Large intestine (tissue), 12 donors: Measurements from ENCODE around the gene ASXL1. TPM values are rescaled to one million over a fixed set of nuclear protein-coding genes. Genes with fewer than 3 reads are reported as not detected.

Experiments used
- DNase-seq, 2 donors: peaks; one replicate each; pipeline versions ENCODE4 v3.0.0 to v3.0.0-alpha.2; 2013
- H3K27ac ChIP-seq: one replicate; pipeline ENCODE4 v1.5.1; 2013; ENCODE audit warnings: low read length
- H3K27me3 ChIP-seq: 2 replicates; pipeline ENCODE4 v1.6.1; 2013; ENCODE audit warnings: low read length; ENCODE audit not compliant: control insufficient read depth, insufficient read depth
- H3K36me3 ChIP-seq: 2 replicates; pipeline ENCODE4 v1.6.1; 2013; ENCODE audit warnings: low read length; ENCODE audit not compliant: control insufficient read depth, insufficient read depth
- H3K4me1 ChIP-seq: one replicate; pipeline ENCODE4 v1.6.1; 2013; ENCODE audit warnings: low read length; ENCODE audit not compliant: control insufficient read depth, insufficient read depth
- H3K4me3 ChIP-seq: one replicate; pipeline ENCODE4 v1.5.1; 2013; ENCODE audit warnings: low read length
- H3K9me3 ChIP-seq: one replicate; pipeline ENCODE4 v1.6.1; 2013; ENCODE audit warnings: mild to moderate bottlenecking, low read depth, low read length, moderate library complexity; ENCODE audit not compliant: control insufficient read depth
- WGBS: methylation state at CpG from one replicate; pipeline ENCODE4 v1.1.5; 2013; ENCODE audit warnings: low lambda C conversion rate; ENCODE audit not compliant: insufficient coverage; 5-methylcytosine and 5-hydroxymethylcytosine counted together
- long read RNA-seq, 11 donors: transcript quantifications; one replicate each; lab custom pipeline, GENCODE V29; 2026
- polyA plus RNA-seq: library from polyadenylated mRNA; unstranded; fragments of 120-200 nt; gene quantifications from one replicate; pipeline ENCODE4 v1.2.1, GENCODE V29; 2013

ASXL1 gene
- polyA plus RNA-seq = 69.3 TPM
- long read RNA-seq, donor 1 = 0 reads
- long read RNA-seq, donor 2, full-length matches to known transcripts = 5 of 27 reads
- long read RNA-seq, donor 2, partial matches to known transcripts = 22 of 27 reads
- long read RNA-seq, donor 2, other reads (novel, unspliced or antisense) = 0 of 27 reads
- long read RNA-seq, donor 3, full-length matches to known transcripts = 2 of 8 reads
- long read RNA-seq, donor 3, partial matches to known transcripts = 6 of 8 reads
- long read RNA-seq, donor 3, other reads (novel, unspliced or antisense) = 0 of 8 reads
- long read RNA-seq, donor 4 = 0 reads
- long read RNA-seq, donor 5 = 0 reads
- long read RNA-seq, donor 6, full-length matches to known transcripts = 3 of 3 reads
- long read RNA-seq, donor 6, partial matches to known transcripts = 0 of 3 reads
- long read RNA-seq, donor 6, other reads (novel, unspliced or antisense) = 0 of 3 reads
- long read RNA-seq, donor 7, full-length matches to known transcripts = 1 of 1 reads
- long read RNA-seq, donor 7, partial matches to known transcripts = 0 of 1 reads
- long read RNA-seq, donor 7, other reads (novel, unspliced or antisense) = 0 of 1 reads
- long read RNA-seq, donor 8, full-length matches to known transcripts = 5 of 5 reads
- long read RNA-seq, donor 8, partial matches to known transcripts = 0 of 5 reads
- long read RNA-seq, donor 8, other reads (novel, unspliced or antisense) = 0 of 5 reads
- long read RNA-seq, donor 9, full-length matches to known transcripts = 1 of 1 reads
- long read RNA-seq, donor 9, partial matches to known transcripts = 0 of 1 reads
- long read RNA-seq, donor 9, other reads (novel, unspliced or antisense) = 0 of 1 reads
- long read RNA-seq, donor 10, full-length matches to known transcripts = 4 of 10 reads
- long read RNA-seq, donor 10, partial matches to known transcripts = 0 of 10 reads
- long read RNA-seq, donor 10, other reads (novel, unspliced or antisense) = 6 of 10 reads
- long read RNA-seq, donor 11, full-length matches to known transcripts = 2 of 2 reads
- long read RNA-seq, donor 11, partial matches to known transcripts = 0 of 2 reads
- long read RNA-seq, donor 11, other reads (novel, unspliced or antisense) = 0 of 2 reads

- peak within 1 kb of the TSS; percentile 91 for H3K4me3 ChIP-seq
- WGBS = 0% methylated on average over 1 of the region's 83 CpGs
- no peaks in the 10 kb centered on the region for H3K9me3 ChIP-seq
- H3K27ac ChIP-seq = peak within 1 kb of the TSS; percentile 91
- H3K4me1 ChIP-seq = peaks cover 9% of the 10 kb centered on the region
- H3K36me3 ChIP-seq = no peaks in the 10 kb centered on the region
- DNase-seq = peak; percentile 97 to 98
- H3K27me3 ChIP-seq = no peaks in the 10 kb centered on the region
These were observed at the start of gene ASXL1 for GRCh38 chr20:32357869-32358631. TSS of gene ASXL1 (plus strand) at chr20:32358331. CDS start at chr20:32358776, 445 bp downstream.

GRCh38 chr20:32312718-32313424 is 45.3 kb upstream of the ASXL1 start:
- H3K36me3 ChIP-seq = peaks cover 56% of the 10 kb centered on the region
- no CpG with 5 or more reads among the region's 3 CpGs for WGBS
- peaks cover 10% of the 10 kb centered on the region for H3K4me1 ChIP-seq
- no peak overlapping the region for H3K4me3 ChIP-seq
- H3K27ac ChIP-seq = peak overlapping the region; percentile 47
- peak in 1 of 2 donors; percentile 60 for DNase-seq
- H3K9me3 ChIP-seq = no peaks in the 10 kb centered on the region
- no peaks in the 10 kb centered on the region for H3K27me3 ChIP-seq

- DNase-seq = no peak
- Histone ChIP-seq H3K27ac (no peak overlapping the region), H3K36me3 (peaks cover 58% of the 10 kb centered on the region), H3K4me1 (peaks cover 10% of the 10 kb centered on the region), H3K4me3 (no peak overlapping the region), H3K27me3 (no peaks in the 10 kb centered on the region), H3K9me3 (no peaks in the 10 kb centered on the region)
- no CpG with 5 or more reads among the region's 1 CpG for WGBS
These were observed 43.4 kb upstream of the ASXL1 start for GRCh38 chr20:32314768-32315167.

GRCh38 chr20:32315399-32315798 is 42.7 kb upstream of the ASXL1 start:
- Histone ChIP-seq H3K27ac (no peak overlapping the region), H3K36me3 (peaks cover 52% of the 10 kb centered on the region)
- WGBS = no CpG with 5 or more reads among the region's 3 CpGs

GRCh38 chr20:32315891-32316290 is 42.2 kb upstream of the ASXL1 start:
- no peak overlapping the region for H3K27ac ChIP-seq
- peaks cover 10% of the 10 kb centered on the region for H3K4me1 ChIP-seq
- no peak overlapping the region for H3K4me3 ChIP-seq
- no peaks in the 10 kb centered on the region for H3K9me3 ChIP-seq
- peaks cover 48% of the 10 kb centered on the region for H3K36me3 ChIP-seq
- H3K27me3 ChIP-seq = no peaks in the 10 kb centered on the region
- DNase-seq = no peak
- 64% methylated on average over 2 of the region's 2 CpGs for WGBS

More at GRCh38 chr20:32315399-32315798, 42.7 kb upstream of the ASXL1 start:
- Histone ChIP-seq H3K9me3 (no peaks in the 10 kb centered on the region), H3K4me3 (no peak overlapping the region), H3K4me1 (peaks cover 10% of the 10 kb centered on the region), H3K27me3 (no peaks in the 10 kb centered on the region)
- no peak for DNase-seq

- Histone ChIP-seq H3K4me1 (peaks cover 10% of the 10 kb centered on the region), H3K4me3 (no peak overlapping the region), H3K27me3 (no peaks in the 10 kb centered on the region), H3K27ac (no peak overlapping the region), H3K9me3 (no peaks in the 10 kb centered on the region), H3K36me3 (peaks cover 46% of the 10 kb centered on the region)
- DNase-seq = no peak
- WGBS = no CpG with 5 or more reads among the region's 7 CpGs
These were observed 41.5 kb upstream of the ASXL1 start for GRCh38 chr20:32316667-32317066.

GRCh38 chr20:32319100-32319499 is 39.0 kb upstream of the ASXL1 start:
- Histone ChIP-seq H3K27ac (no peak overlapping the region), H3K4me1 (no peaks in the 10 kb centered on the region), H3K4me3 (no peak overlapping the region), H3K36me3 (peaks cover 35% of the 10 kb centered on the region), H3K9me3 (no peaks in the 10 kb centered on the region), H3K27me3 (no peaks in the 10 kb centered on the region)
- DNase-seq = no peak
- WGBS = 100% methylated on average over 1 of the region's 6 CpGs

- H3K4me3 ChIP-seq = no peak overlapping the region
- H3K36me3 ChIP-seq = peaks cover 28% of the 10 kb centered on the region
- H3K4me1 ChIP-seq = peaks cover 5% of the 10 kb centered on the region
- H3K9me3 ChIP-seq = no peaks in the 10 kb centered on the region
- H3K27ac ChIP-seq = no peak overlapping the region
- no peak for DNase-seq
- no peaks in the 10 kb centered on the region for H3K27me3 ChIP-seq
- WGBS = 71% methylated on average over 1 of the region's 1 CpG
These were observed 37.8 kb upstream of the ASXL1 start for GRCh38 chr20:32320305-32320704.

- no peak overlapping the region for H3K4me3 ChIP-seq
- no peaks in the 10 kb centered on the region for H3K9me3 ChIP-seq
- no CpG with 5 or more reads among the region's 1 CpG for WGBS
- peaks cover 18% of the 10 kb centered on the region for H3K36me3 ChIP-seq
- H3K4me1 ChIP-seq = peaks cover 14% of the 10 kb centered on the region
- H3K27ac ChIP-seq = no peak overlapping the region
- no peaks in the 10 kb centered on the region for H3K27me3 ChIP-seq
- DNase-seq = no peak
These were observed 36.7 kb upstream of the ASXL1 start for GRCh38 chr20:32321390-32321789.
